GM12872 (cell line): ENCODE measurements around the gene ADAMTSL3.

Experiments
- CTCF ChIP-seq: IDR thresholded peaks from 3 replicates; pipeline ENCODE4 v1.5.1; 2011; ENCODE audit warnings: low read depth, mild to moderate bottlenecking, low read length, moderate library complexity; ENCODE audit not compliant: insufficient read depth

ADAMTSL3 gene

GRCh38 chr15:83998486-83998885 lies 344.6 kb downstream of the ADAMTSL3 start:
- no peak for TF ChIP-seq CTCF

- TF ChIP-seq CTCF, result no peak
Observed at GRCh38 chr15:83999396-84000135, 345.6 kb downstream of the ADAMTSL3 start.

- no peak for TF ChIP-seq CTCF
Observed at GRCh38 chr15:84001037-84001436, 347.1 kb downstream of the ADAMTSL3 start.

- TF ChIP-seq CTCF, result no peak
Observed at GRCh38 chr15:84001655-84002054, 347.7 kb downstream of the ADAMTSL3 start.

- no peak for TF ChIP-seq CTCF
Observed at GRCh38 chr15:84003791-84004503, 350.0 kb downstream of the ADAMTSL3 start.

- no peak for TF ChIP-seq CTCF
Observed at GRCh38 chr15:84006421-84006820, 352.5 kb downstream of the ADAMTSL3 start.

GRCh38 chr15:84009616-84010015 lies 355.7 kb downstream of the ADAMTSL3 start:
- no peak for TF ChIP-seq CTCF
